Left lung (tissue), 10 donors: ENCODE measurements around the gene HAUS7. TPM values are rescaled to one million over a fixed set of nuclear protein-coding genes. Genes with fewer than 3 reads are reported as not detected.

Experiments
- ATAC-seq: fragments of 200-7000 bp; cut with Tn5 transposase; one replicate; pipeline ENCODE4 v1.9.1; 2020; ENCODE audit warnings: moderate library complexity
- DNase-seq, 4 donors: peaks; one replicate each; pipeline ENCODE4 v3.0.0-alpha.2; 2013 to 2020
- H3K27ac ChIP-seq, 2 donors: fragments of 200-600 bp; sonication (generic) in 1 of 2; one replicate each; pipeline versions ENCODE4 v1.5.0 to v1.8.0; 2020 to 2021
- H3K27me3 ChIP-seq, 2 donors: fragments of 200-600 bp; sonication (generic) in 1 of 2; one replicate each; pipeline versions ENCODE4 v1.5.0 to v1.8.0; 2020 to 2021
- H3K36me3 ChIP-seq, 2 donors: fragments of 200-600 bp; sonication (generic) in 1 of 2; one replicate each; pipeline versions ENCODE4 v1.5.0 to v1.8.0; 2020 to 2021
- H3K4me1 ChIP-seq, 2 donors: fragments of 200-600 bp; one replicate each; pipeline ENCODE4 v1.8.0; 2021
- H3K4me3 ChIP-seq, 2 donors: fragments of 200-600 bp; sonication (generic) in 1 of 2; one replicate each; pipeline versions ENCODE4 v1.5.0 to v1.8.0; 2020 to 2021; ENCODE audit warnings: mild to moderate bottlenecking in 1 of 2
- H3K9me3 ChIP-seq, 2 donors: fragments of 200-600 bp; sonication (generic) in 1 of 2; one replicate each; pipeline versions ENCODE4 v1.5.0 to v1.8.0; 2020 to 2021
- intact Hi-C, 2 donors: fragments of 100-400 bp; cut with DNase I; formaldehyde crosslinking; loops; one replicate each; pipeline versions ENCODE4 v1.11.2 to v1.14.2; 2022
- polyA plus RNA-seq, 6 donors: library from polyadenylated mRNA; unstranded; fragments of 120-200 nt; gene quantifications; one replicate each; pipeline ENCODE4 v1.2.1, GENCODE V29; 2013; ENCODE audit not compliant: insufficient read length in 6 of 6
- total RNA-seq, 2 donors: library from RNA; stranded (reverse); fragmentation: NEBNext Ultra II Directional; extraction: Animal tissue kit (Norgen Biotek cat#: 25700); gene quantifications; one replicate each; pipeline ENCODE4 v1.2.1, GENCODE V29; 2021
- TF ChIP-seq, protein P1 (sequence below), 2 donors: fragments of 200-600 bp; sonication (generic) in 1 of 2; IDR thresholded peaks; one replicate each; pipeline versions ENCODE4 v1.5.0 to v1.8.0; 2021; ENCODE audit warnings: antibody characterized with exemption in 2 of 2
- donor health status: DM: no; HTN: yes; CAD: no.
- donor health status: DM: no; HTN: no; CAD: no.

Gene HAUS7
- total and polyA plus RNA-seq, 8 donors: 20.1 to 42.4 (median 33.7) TPM

DNA sequence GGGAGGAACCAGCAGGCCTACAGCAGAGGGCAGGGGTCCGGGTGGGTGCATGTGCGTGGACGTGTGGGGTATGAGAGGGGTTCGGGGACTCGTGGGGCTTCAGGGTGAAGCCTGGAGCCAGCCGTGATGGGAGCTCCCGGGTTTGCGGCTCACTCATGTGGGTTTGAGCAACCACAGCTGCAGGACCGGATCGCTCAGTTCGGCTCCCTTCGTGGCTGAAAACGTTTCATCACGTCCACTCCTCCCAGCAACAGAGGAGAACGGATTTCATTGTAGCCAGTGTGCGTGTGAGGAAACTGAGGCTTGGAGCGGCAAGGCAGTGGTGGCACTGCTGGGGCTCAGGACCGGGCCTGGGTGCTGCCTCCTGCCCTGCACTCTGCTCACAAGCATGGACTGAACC, 35.0 kb upstream of the HAUS7 start:
- TF ChIP-seq, protein P1, sequence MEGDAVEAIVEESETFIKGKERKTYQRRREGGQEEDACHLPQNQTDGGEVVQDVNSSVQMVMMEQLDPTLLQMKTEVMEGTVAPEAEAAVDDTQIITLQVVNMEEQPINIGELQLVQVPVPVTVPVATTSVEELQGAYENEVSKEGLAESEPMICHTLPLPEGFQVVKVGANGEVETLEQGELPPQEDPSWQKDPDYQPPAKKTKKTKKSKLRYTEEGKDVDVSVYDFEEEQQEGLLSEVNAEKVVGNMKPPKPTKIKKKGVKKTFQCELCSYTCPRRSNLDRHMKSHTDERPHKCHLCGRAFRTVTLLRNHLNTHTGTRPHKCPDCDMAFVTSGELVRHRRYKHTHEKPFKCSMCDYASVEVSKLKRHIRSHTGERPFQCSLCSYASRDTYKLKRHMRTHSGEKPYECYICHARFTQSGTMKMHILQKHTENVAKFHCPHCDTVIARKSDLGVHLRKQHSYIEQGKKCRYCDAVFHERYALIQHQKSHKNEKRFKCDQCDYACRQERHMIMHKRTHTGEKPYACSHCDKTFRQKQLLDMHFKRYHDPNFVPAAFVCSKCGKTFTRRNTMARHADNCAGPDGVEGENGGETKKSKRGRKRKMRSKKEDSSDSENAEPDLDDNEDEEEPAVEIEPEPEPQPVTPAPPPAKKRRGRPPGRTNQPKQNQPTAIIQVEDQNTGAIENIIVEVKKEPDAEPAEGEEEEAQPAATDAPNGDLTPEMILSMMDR (IDR thresholded peaks at IDR 0.05): no peak
- intact Hi-C loops: no loop called here
- H3K9me3 ChIP-seq: no peaks in the 10 kb centered on the region
- no peak for DNase-seq
- H3K27ac ChIP-seq: no peak overlapping the region
- peaks cover 0 to 3% of the 10 kb centered on the region in 2 donors for H3K4me1 ChIP-seq
- H3K36me3 ChIP-seq: no peaks in the 10 kb centered on the region
- H3K4me3 ChIP-seq: no peak overlapping the region
- ATAC-seq: no peak
- H3K27me3 ChIP-seq: no peaks in the 10 kb centered on the region

DNA sequence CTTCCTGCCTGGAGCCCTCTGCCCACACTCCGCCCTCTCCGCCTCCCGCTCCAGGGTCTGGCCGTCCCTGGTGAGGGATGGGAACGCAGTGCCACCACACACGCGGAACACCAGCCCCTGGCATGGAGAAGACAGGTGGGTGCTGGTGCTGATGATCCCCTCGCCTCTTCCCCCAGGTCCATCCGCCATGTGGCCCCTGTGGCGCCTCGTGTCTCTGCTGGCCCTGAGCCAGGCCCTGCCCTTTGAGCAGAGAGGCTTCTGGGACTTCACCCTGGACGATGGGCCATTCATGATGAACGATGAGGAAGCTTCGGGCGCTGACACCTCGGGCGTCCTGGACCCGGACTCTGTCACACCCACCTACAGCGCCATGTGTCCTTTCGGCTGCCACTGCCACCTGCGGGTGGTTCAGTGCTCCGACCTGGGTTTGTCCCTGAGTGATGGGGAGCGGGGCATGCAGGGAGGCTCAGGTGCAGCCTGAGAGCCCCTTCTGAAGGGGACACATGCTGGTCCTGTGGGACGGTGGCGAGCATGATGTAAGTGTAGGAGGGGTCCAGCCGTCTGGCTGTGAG, 34.2 kb upstream of the HAUS7 start:
- intact Hi-C loops: no loop called here
- H3K4me1 ChIP-seq: peaks cover 0 to 3% of the 10 kb centered on the region in 2 donors
- H3K9me3 ChIP-seq: no peaks in the 10 kb centered on the region
- DNase-seq: no peak
- no peak for ATAC-seq
- no peaks in the 10 kb centered on the region for H3K36me3 ChIP-seq
- H3K27me3 ChIP-seq: no peaks in the 10 kb centered on the region
- H3K4me3 ChIP-seq: no peak overlapping the region
- TF ChIP-seq, protein P1 (IDR thresholded peaks at IDR 0.05): no peak
- no peak overlapping the region for H3K27ac ChIP-seq

DNA sequence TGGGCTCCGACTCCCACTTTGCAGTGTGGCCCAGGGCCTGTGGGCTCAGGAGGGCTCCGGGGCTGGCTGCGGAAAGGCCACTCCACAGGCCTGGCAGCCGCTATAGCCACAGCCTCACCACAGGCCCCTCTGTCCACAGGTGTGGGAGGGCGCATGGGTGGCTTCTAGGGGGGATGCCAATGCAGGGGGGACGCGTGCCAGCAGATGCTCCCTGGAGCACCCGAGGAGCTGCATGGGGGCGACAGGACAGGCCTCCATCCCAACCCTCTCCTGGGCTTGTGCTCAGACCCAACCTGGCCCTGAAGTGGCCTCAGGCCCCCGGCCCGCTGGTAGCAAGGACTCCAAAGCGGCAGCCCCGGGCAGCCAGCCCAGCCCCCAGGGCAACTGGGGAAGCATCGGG, 32.4 kb upstream of the HAUS7 start:
- intact Hi-C loops: no loop called here
- H3K4me3 ChIP-seq: no peak overlapping the region
- H3K27me3 ChIP-seq: no peaks in the 10 kb centered on the region
- no peaks in the 10 kb centered on the region for H3K9me3 ChIP-seq
- H3K27ac ChIP-seq: no peak overlapping the region
- ATAC-seq (no peak), DNase-seq (no peak)
- peaks cover 0 to 3% of the 10 kb centered on the region in 2 donors for H3K4me1 ChIP-seq
- H3K36me3 ChIP-seq: no peaks in the 10 kb centered on the region
- TF ChIP-seq, protein P1 (IDR thresholded peaks at IDR 0.05): no peak

GRCh38 chrX:153502131-153502530, 31.8 kb upstream of the HAUS7 start:
- TF ChIP-seq, protein P1 (IDR thresholded peaks at IDR 0.05): no peak
- DNase-seq (no peak), ATAC-seq (no peak)
- Histone ChIP-seq H3K27ac (no peak overlapping the region), H3K36me3 (no peaks in the 10 kb centered on the region), H3K9me3 (no peaks in the 10 kb centered on the region), H3K27me3 (no peaks in the 10 kb centered on the region), H3K4me3 (no peak overlapping the region), H3K4me1 (no peaks in the 10 kb centered on the region)
- intact Hi-C loops: no loop called here

- intact Hi-C loops: no loop called here
- H3K27ac ChIP-seq: no peak overlapping the region
- TF ChIP-seq, protein P1 (IDR thresholded peaks at IDR 0.05): no peak
- ATAC-seq (no peak), DNase-seq (no peak)
- H3K36me3 ChIP-seq: no peaks in the 10 kb centered on the region
- H3K4me1 ChIP-seq: no peaks in the 10 kb centered on the region
- H3K9me3 ChIP-seq: no peaks in the 10 kb centered on the region
- no peak overlapping the region for H3K4me3 ChIP-seq
- H3K27me3 ChIP-seq: no peaks in the 10 kb centered on the region
These were observed 31.2 kb upstream of the HAUS7 start for GRCh38 chrX:153501530-153501929.
